ENCODE measurements around the gene STPG4.

DNA sequence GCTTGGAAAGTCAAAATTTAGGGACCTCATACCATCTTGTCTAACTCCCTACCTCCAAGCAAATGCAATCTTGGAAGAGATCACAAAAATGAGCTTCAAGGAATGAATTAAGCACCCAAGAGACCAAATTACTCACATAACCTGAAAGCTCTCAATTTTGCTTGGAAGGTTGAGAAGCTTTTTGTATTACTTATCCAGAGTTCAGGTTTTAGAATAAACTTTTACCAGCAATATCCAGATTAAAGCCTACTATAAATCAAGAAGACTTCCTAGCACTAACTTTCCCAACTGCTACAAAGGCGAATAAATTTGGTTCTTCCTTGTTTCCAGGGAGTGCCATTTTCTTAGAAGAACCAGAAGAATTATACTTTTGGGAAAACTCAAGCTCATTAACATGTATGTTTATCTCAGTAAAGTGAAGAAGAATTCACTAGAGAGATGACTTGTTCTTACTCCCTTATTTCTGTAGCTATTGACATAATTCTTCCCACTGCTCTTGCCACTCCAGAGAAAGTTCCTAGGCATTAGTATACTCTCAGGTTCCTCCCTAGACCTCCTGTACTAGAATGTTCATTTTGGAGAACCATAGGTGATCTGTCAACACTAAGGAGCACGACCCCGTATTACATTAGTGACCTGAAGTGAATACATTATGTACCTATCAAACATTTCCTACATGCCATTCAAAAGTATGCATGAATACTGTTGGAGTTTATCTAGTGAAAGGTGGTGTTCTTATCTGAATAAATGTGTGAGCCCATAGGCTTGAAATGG lies 18.0 kb upstream of the STPG4 start:
- TF ChIP-seq, protein P1, sequence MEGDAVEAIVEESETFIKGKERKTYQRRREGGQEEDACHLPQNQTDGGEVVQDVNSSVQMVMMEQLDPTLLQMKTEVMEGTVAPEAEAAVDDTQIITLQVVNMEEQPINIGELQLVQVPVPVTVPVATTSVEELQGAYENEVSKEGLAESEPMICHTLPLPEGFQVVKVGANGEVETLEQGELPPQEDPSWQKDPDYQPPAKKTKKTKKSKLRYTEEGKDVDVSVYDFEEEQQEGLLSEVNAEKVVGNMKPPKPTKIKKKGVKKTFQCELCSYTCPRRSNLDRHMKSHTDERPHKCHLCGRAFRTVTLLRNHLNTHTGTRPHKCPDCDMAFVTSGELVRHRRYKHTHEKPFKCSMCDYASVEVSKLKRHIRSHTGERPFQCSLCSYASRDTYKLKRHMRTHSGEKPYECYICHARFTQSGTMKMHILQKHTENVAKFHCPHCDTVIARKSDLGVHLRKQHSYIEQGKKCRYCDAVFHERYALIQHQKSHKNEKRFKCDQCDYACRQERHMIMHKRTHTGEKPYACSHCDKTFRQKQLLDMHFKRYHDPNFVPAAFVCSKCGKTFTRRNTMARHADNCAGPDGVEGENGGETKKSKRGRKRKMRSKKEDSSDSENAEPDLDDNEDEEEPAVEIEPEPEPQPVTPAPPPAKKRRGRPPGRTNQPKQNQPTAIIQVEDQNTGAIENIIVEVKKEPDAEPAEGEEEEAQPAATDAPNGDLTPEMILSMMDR (IDR thresholded peaks at IDR 0.05) = no peak
- TF ChIP-seq POLR2A (IDR thresholded peaks at IDR 0.05) = no peak

All from thyroid gland (tissue), 4 donors.